ENCODE results near the gene FXYD2. TPM values are rescaled to one million over a fixed set of nuclear protein-coding genes. Genes with fewer than 3 reads are reported as not detected.

FXYD2 gene
- total and polyA plus RNA-seq, 2 of the 4 experiments (the other 2 are of a cell fraction): 0.09 TPM; not detected in 1

GRCh38 chr11:117806846-117807245, 17.7 kb downstream of the FXYD2 start:
- H3K27ac ChIP-seq (ENCODE audit: insufficient read depth, low read length): no peak overlapping the region
- H3K27me3 ChIP-seq (ENCODE audit: control insufficient read depth, insufficient read depth, low read length): peaks cover 33% of the 10 kb centered on the region
- H3K4ac ChIP-seq (ENCODE audit: low read depth, low read length): no peak overlapping the region
- H3K4me3 ChIP-seq (ENCODE audit: insufficient read depth, low read depth, low read length): no peak overlapping the region
- intact Hi-C loops (cut with micrococcal nuclease): loop anchor here (1.0 kb wide), 4 partner anchors 10 to 246 kb away; no protein-coding TSS in a partner anchor
- H3K9me3 ChIP-seq (ENCODE audit: control insufficient read depth, insufficient read depth, low read length): no peaks in the 10 kb centered on the region
- no peak for DNase-seq
- H3K18ac ChIP-seq (ENCODE audit: low read depth, low read length): no peak overlapping the region
- TF ChIP-seq MAZ (IDR thresholded peaks at IDR 0.05; ENCODE audit: borderline replicate concordance, low read depth, low read length): no peak
- no peak for TF ChIP-seq SMC3 (IDR thresholded peaks at IDR 0.05; ENCODE audit: low read depth, low read length)
- no peak for TF ChIP-seq NFE2L2 (IDR thresholded peaks at IDR 0.05; ENCODE audit: low read depth, low read length)
- no peak for TF ChIP-seq RAD21 (IDR thresholded peaks at IDR 0.05; ENCODE audit: low read length)
- TF ChIP-seq, protein P1, sequence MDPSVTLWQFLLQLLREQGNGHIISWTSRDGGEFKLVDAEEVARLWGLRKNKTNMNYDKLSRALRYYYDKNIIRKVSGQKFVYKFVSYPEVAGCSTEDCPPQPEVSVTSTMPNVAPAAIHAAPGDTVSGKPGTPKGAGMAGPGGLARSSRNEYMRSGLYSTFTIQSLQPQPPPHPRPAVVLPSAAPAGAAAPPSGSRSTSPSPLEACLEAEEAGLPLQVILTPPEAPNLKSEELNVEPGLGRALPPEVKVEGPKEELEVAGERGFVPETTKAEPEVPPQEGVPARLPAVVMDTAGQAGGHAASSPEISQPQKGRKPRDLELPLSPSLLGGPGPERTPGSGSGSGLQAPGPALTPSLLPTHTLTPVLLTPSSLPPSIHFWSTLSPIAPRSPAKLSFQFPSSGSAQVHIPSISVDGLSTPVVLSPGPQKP (IDR thresholded peaks at IDR 0.05; ENCODE audit: borderline replicate concordance, low read depth, low read length): no peak
- no peak for TF ChIP-seq FOS (IDR thresholded peaks at IDR 0.05; ENCODE audit: low read depth, low read length)
- no peak for TF ChIP-seq CEBPB (IDR thresholded peaks at IDR 0.05; ENCODE audit: low read depth, low read length)
- TF ChIP-seq, protein P2, sequence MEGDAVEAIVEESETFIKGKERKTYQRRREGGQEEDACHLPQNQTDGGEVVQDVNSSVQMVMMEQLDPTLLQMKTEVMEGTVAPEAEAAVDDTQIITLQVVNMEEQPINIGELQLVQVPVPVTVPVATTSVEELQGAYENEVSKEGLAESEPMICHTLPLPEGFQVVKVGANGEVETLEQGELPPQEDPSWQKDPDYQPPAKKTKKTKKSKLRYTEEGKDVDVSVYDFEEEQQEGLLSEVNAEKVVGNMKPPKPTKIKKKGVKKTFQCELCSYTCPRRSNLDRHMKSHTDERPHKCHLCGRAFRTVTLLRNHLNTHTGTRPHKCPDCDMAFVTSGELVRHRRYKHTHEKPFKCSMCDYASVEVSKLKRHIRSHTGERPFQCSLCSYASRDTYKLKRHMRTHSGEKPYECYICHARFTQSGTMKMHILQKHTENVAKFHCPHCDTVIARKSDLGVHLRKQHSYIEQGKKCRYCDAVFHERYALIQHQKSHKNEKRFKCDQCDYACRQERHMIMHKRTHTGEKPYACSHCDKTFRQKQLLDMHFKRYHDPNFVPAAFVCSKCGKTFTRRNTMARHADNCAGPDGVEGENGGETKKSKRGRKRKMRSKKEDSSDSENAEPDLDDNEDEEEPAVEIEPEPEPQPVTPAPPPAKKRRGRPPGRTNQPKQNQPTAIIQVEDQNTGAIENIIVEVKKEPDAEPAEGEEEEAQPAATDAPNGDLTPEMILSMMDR (conservative IDR thresholded peaks at IDR 0.05; ENCODE audit: low read depth, low read length): no peak
- TF ChIP-seq MXI1 (IDR thresholded peaks at IDR 0.05; ENCODE audit: borderline replicate concordance, low read depth, low read length): no peak
- no peak for TF ChIP-seq RCOR1 (IDR thresholded peaks at IDR 0.05; ENCODE audit: insufficient replicate concordance, low read length)
- TF ChIP-seq MAFK (IDR thresholded peaks at IDR 0.05; ENCODE audit: low read depth, low read length): no peak
- TF ChIP-seq, protein P3, sequence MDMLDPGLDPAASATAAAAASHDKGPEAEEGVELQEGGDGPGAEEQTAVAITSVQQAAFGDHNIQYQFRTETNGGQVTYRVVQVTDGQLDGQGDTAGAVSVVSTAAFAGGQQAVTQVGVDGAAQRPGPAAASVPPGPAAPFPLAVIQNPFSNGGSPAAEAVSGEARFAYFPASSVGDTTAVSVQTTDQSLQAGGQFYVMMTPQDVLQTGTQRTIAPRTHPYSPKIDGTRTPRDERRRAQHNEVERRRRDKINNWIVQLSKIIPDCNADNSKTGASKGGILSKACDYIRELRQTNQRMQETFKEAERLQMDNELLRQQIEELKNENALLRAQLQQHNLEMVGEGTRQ (IDR thresholded peaks at IDR 0.05; ENCODE audit: low read depth, low read length): no peak
- no peak for TF ChIP-seq BHLHE40 (IDR thresholded peaks at IDR 0.05; ENCODE audit: low read depth, low read length)
- TF ChIP-seq RFX5 (IDR thresholded peaks at IDR 0.05; ENCODE audit: low read depth, low read length): no peak
- no peak for TF ChIP-seq POLR2A (IDR thresholded peaks at IDR 0.05; ENCODE audit: low read depth, low read length)
- dilution Hi-C loops (cut with HindIII; ENCODE audit: low sequenced_read_pairs, unreplicated experiment): no loop called here
- H2AK9ac ChIP-seq (replicated peaks; ENCODE audit: low read depth, low read length, poor library complexity): no peak overlapping the region
- H3K9me1 ChIP-seq (ENCODE audit: insufficient read depth, low read length): no peaks in the 10 kb centered on the region
- H3K14ac ChIP-seq (replicated peaks; ENCODE audit: low read depth, low read length): no peak overlapping the region
- no peaks in the 10 kb centered on the region for H3K79me1 ChIP-seq (ENCODE audit: low read depth in 1 of 2, low read length in 2 of 2)
- H3K4me1 ChIP-seq (ENCODE audit: control insufficient read depth, insufficient read depth, low read length): no peaks in the 10 kb centered on the region
- no peak overlapping the region for H2BK5ac ChIP-seq (ENCODE audit: low read depth, low read length, poor library complexity, severe bottlenecking)
- no peak overlapping the region for H2AFZ ChIP-seq (replicated peaks; ENCODE audit: low read length, poor library complexity)
- H2BK15ac ChIP-seq (ENCODE audit: low read depth, low read length): no peak overlapping the region
- H2AK5ac ChIP-seq (ENCODE audit: low read depth, low read length): no peak overlapping the region
- no peak overlapping the region for H3K56ac ChIP-seq (ENCODE audit: extremely low read depth, insufficient read depth, low read length)
- H4K91ac ChIP-seq (ENCODE audit: insufficient read depth, low read depth, low read length): no peak overlapping the region
- H2BK120ac ChIP-seq (ENCODE audit: low read depth, low read length): no peak overlapping the region
- ATAC-seq (ENCODE audit: low read depth): no peak
- no peaks in the 10 kb centered on the region for H3K36me3 ChIP-seq (ENCODE audit: control insufficient read depth, insufficient read depth, low read length)
- POLR2A ChIA-PET (ENCODE audit: unreplicated experiment): no interaction called here
- no peaks in the 10 kb centered on the region for H4K20me1 ChIP-seq (ENCODE audit: insufficient read depth, low read length)
- no peak overlapping the region for H4K5ac ChIP-seq (ENCODE audit: low read depth, low read length)
- H3K4me2 ChIP-seq (ENCODE audit: low read depth, low read length): no peak overlapping the region
- in situ Hi-C loops (cut with MboI; ENCODE audit: low sequenced_read_pairs): loop anchor here (10.0 kb wide), 1 partner anchor 362 kb away; no protein-coding TSS in a partner anchor
- H3K23ac ChIP-seq (ENCODE audit: low read depth, low read length): no peak overlapping the region
- H2BK20ac ChIP-seq (ENCODE audit: low read depth, low read length): no peak overlapping the region
- WGBS, 2 experiments (ENCODE audit: extremely low coverage in 2 of 2, insufficient read length in 1 of 2): no CpG with 5 or more reads among the region's 5 CpGs
- H3K9ac ChIP-seq (ENCODE audit: low read depth, low read length): no peak overlapping the region
- CTCF ChIA-PET: interaction anchor here (1.2 to 3.2 kb wide), 8 partner anchors 10 to 381 kb away, joined by 4 to 23 read pairs (median 6); no protein-coding TSS in a partner anchor
- BruUV-seq (replicated peaks): no TSS peak
- H4K8ac ChIP-seq (ENCODE audit: low read depth in 2 of 2, low read length in 2 of 2): no peak overlapping the region

Data from IMR-90 (cell line).